Measurements from ENCODE around the gene KIF2C. TPM values are rescaled to one million over a fixed set of nuclear protein-coding genes. Genes with fewer than 3 reads are reported as not detected.
"Not testable (repeated sequence)": the region's sequence is repeated elsewhere in the genome, so short reads cannot be mapped to it uniquely, and the experiment has no call there.

Gene KIF2C
- total RNA-seq, 6 experiments from 2014 or later: 15.6 to 48.5 (median 43.3) TPM

- Mint-ChIP-seq H3K36me3 (ENCODE audit: low read depth) (no peaks in the 10 kb centered on the region), H3K27ac (no peak overlapping the region)
Measured at GRCh38 chr1:44696101-44696500, 43.5 kb upstream of the KIF2C start.

DNA sequence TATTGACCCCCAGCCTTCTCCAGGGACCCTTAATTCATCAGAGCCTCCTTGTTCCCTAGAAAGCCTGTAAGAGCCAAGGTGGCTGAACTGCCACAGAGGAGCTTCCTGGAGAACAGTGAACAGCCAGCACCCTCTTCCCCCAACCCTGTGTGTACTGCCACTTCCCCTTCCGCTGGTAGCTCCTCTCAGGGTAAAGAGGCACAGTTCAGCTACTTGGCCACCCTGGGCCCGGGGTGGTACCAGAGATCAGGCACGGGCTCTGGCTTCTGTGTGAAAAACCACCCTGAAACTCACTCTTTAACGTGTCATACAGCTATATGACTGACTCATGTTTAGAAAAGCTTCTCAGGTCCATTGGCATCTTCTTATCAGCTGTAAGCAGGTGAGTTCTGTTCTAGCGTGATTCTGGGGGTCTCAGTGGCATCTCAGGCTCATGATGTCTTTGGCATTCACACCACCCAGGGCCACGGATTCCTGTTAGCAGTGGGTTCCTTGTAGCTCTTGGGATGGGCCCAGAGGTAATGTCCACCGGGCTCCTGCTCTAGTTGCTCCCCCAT, 42.8 kb upstream of the KIF2C start:
- no peak for DNase-seq

More at GRCh38 chr1:44696101-44696500, 43.5 kb upstream of the KIF2C start:
- no peaks in the 10 kb centered on the region for H3K9me3 Mint-ChIP-seq
- peaks cover 14% of the 10 kb centered on the region for H3K27me3 Mint-ChIP-seq (ENCODE audit: insufficient read depth)
- no peak overlapping the region for H3K4me3 Mint-ChIP-seq
- H3K4me1 Mint-ChIP-seq (ENCODE audit: low read depth): no peaks in the 10 kb centered on the region
- DNase-seq: no peak
- TF ChIP-seq, protein P1, sequence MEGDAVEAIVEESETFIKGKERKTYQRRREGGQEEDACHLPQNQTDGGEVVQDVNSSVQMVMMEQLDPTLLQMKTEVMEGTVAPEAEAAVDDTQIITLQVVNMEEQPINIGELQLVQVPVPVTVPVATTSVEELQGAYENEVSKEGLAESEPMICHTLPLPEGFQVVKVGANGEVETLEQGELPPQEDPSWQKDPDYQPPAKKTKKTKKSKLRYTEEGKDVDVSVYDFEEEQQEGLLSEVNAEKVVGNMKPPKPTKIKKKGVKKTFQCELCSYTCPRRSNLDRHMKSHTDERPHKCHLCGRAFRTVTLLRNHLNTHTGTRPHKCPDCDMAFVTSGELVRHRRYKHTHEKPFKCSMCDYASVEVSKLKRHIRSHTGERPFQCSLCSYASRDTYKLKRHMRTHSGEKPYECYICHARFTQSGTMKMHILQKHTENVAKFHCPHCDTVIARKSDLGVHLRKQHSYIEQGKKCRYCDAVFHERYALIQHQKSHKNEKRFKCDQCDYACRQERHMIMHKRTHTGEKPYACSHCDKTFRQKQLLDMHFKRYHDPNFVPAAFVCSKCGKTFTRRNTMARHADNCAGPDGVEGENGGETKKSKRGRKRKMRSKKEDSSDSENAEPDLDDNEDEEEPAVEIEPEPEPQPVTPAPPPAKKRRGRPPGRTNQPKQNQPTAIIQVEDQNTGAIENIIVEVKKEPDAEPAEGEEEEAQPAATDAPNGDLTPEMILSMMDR (IDR thresholded peaks at IDR 0.05): no peak

GRCh38 chr1:44698138-44698537, 41.5 kb upstream of the KIF2C start:
- no peak overlapping the region for H3K4me3 Mint-ChIP-seq
- no peaks in the 10 kb centered on the region for H3K36me3 Mint-ChIP-seq (ENCODE audit: low read depth)
- no peaks in the 10 kb centered on the region for H3K9me3 Mint-ChIP-seq
- no peak for DNase-seq
- peaks cover 11% of the 10 kb centered on the region for H3K27me3 Mint-ChIP-seq (ENCODE audit: insufficient read depth)
- no peak overlapping the region for H3K27ac Mint-ChIP-seq
- H3K4me1 Mint-ChIP-seq (ENCODE audit: low read depth): no peaks in the 10 kb centered on the region
- TF ChIP-seq, protein P1 (IDR thresholded peaks at IDR 0.05): no peak

More for the DNA sequence above, 42.8 kb upstream of the KIF2C start:
- Mint-ChIP-seq H3K27ac (no peak overlapping the region), H3K4me3 (no peak overlapping the region), H3K4me1 (ENCODE audit: low read depth) (no peaks in the 10 kb centered on the region), H3K36me3 (ENCODE audit: low read depth) (no peaks in the 10 kb centered on the region), H3K27me3 (ENCODE audit: insufficient read depth) (peaks cover 11% of the 10 kb centered on the region), H3K9me3 (no peaks in the 10 kb centered on the region)
- TF ChIP-seq, protein P1 (IDR thresholded peaks at IDR 0.05): no peak

GRCh38 chr1:44699375-44699774, 40.3 kb upstream of the KIF2C start:
- not testable (repeated sequence) for H3K27ac Mint-ChIP-seq; H3K4me3 Mint-ChIP-seq; H3K36me3 Mint-ChIP-seq (ENCODE audit: low read depth); DNase-seq; H3K4me1 Mint-ChIP-seq (ENCODE audit: low read depth); H3K9me3 Mint-ChIP-seq
- H3K27me3 Mint-ChIP-seq (ENCODE audit: insufficient read depth): peaks cover 11% of the 10 kb centered on the region

GRCh38 chr1:44700573-44700972, 39.1 kb upstream of the KIF2C start:
- H3K27me3 Mint-ChIP-seq (ENCODE audit: insufficient read depth): peaks cover 7% of the 10 kb centered on the region
- no peak for DNase-seq
- H3K4me3 Mint-ChIP-seq: no peak overlapping the region
- no peak overlapping the region for H3K27ac Mint-ChIP-seq
- TF ChIP-seq, protein P1 (IDR thresholded peaks at IDR 0.05): no peak
- H3K36me3 Mint-ChIP-seq (ENCODE audit: low read depth): no peaks in the 10 kb centered on the region
- peaks cover 2% of the 10 kb centered on the region for H3K4me1 Mint-ChIP-seq (ENCODE audit: low read depth)
- H3K9me3 Mint-ChIP-seq: no peaks in the 10 kb centered on the region

DNA sequence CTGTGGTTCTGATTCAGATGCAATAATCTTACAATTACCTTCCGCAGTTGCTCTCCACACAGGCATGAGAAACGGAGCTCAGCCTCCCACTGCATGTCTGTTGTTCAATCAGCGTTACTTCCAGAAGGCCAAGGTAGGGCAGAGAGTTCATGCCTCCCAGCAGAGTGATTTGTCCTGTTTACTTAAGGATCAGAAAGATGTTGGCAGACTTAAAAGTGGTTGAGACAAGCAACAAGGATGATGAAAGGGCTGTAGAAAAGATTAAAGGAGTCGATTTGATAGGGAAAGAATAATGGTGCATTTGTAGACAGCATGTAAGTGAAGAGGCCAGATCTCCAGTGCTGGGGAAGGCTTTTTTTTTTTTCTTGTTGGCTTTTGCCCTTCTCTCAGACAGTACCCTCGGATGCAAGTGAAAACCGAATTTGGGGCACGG, 38.5 kb upstream of the KIF2C start:
- DNase-seq: no peak
- peaks cover 8% of the 10 kb centered on the region for H3K4me1 Mint-ChIP-seq (ENCODE audit: low read depth)
- H3K36me3 Mint-ChIP-seq (ENCODE audit: low read depth): no peaks in the 10 kb centered on the region
- H3K9me3 Mint-ChIP-seq: no peaks in the 10 kb centered on the region
- TF ChIP-seq, protein P1 (IDR thresholded peaks at IDR 0.05): no peak
- H3K27me3 Mint-ChIP-seq (ENCODE audit: insufficient read depth): peaks cover 7% of the 10 kb centered on the region
- H3K27ac Mint-ChIP-seq: no peak overlapping the region
- no peak overlapping the region for H3K4me3 Mint-ChIP-seq
